HK-2 (cell line): ENCODE measurements around the gene CYTH2.

Experiments used
- DNase-seq: peaks from one replicate; pipeline ENCODE4 v3.0.0-alpha.2; 2018; ENCODE audit not compliant: unreplicated experiment

Gene CYTH2

DNA sequence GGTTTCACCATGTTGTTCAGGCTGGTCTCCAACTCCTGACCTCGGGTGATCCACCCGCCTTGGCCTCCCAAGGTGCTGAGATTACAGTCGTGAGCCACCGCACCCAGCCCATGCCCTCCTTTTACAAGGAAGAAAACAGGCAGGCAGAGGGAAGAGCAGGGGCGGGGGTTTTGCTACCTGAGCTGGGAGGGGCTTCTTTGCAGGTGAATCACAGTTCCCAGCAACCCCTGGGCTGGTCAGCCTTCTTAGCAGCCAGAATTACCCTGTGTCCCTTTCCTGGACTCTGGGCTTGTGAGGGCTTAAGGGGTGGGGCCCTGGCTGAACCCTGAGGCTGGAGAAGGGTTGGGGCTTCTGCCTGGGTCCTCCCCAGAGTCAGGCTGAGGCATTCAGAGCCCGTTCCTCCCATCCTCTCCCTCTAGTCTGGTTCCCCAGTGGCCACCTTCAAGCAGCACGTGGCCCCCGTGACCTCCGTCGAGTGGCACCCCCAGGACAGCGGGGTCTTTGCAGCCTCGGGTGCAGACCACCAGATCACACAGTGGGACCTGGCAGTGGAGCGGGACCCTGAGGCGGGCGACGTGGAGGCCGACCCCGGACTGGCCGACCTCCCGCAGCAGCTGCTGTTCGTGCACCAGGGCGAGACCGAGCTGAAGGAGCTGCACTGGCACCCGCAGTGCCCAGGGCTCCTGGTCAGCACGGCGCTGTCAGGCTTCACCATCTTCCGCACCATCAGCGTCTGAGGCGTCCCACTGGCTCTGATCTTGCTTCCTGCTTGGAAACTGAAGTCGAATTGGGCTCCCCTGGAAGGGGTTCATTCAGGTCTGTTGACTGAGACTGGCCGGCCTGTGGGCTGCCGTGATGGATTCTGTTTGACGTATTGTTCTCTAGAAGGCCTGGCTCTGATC is 16.6 kb upstream of the CYTH2 start:
- DNase-seq = no peak

DNA sequence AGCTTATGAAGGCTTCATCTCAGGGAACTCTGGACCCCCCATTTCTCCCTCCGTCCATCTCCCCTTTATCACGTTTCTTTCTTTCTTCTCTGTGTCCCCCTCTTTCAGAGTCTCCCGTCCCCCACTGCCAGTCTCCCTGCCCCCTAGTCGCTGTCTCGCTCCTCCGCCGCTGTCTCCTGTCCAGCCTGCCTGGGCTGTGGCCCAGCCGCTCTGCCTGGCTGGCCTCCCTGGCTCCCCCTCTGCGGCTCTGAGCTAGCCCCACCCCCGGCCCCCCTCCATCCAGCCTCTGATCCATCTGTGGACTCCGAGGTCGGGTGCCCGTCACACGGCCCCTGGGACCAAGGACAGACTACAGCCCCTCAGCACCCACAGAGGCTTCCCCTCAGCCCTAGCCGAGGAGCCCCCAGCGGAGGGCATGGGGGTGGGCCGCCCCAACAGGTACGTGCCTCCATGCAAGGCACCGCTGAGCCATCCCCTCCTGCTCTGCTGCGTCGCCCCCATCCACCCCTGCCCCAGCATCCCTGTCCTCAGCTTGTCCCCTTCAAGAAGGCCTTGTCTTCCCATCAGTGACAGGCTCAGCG is 14.9 kb upstream of the CYTH2 start:
- DNase-seq = no peak

DNA sequence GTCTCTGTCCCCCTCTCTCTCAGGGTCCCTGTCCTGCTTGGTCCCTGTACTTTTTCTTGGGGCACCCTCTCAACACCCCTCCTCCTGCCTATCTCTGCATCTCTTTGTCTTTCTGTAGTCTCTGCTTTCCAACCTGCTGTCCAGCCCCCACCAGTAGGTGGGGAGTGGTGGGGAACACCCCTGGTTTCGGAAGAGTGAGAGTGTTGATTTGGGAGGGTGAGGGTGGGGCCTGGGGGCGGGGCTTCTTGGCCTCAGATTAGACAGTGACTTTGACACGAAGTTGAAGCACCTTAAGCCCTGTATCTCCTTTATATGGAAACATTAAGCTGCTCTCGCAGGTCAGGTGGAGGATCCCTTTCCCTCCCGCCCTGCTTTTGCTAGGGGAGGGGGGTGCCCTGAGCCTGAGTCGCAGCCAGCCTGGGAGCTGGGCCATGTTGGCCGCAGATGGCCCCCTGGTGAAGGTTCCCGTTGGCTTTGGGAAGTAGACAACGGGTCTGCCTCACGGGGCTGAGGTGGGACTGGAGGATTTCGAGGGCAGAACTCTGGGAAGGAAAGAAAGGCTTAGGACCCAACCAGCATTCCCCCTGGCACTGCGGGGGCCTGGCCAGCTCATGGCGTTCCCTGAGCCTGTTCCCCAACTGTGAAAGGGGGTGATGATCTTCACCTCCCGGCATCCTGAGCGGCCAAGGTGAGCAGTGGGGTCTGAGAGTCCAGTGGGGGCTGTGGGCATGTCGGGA is 13.8 kb upstream of the CYTH2 start, which contains the start of gene KCNJ14:
KCNJ14 (plus strand) TSS at position 404 of the 737 bp plus-strand sequence. CDS start 6,151 bp downstream, outside the sequence.
- DNase-seq = no peak

DNA sequence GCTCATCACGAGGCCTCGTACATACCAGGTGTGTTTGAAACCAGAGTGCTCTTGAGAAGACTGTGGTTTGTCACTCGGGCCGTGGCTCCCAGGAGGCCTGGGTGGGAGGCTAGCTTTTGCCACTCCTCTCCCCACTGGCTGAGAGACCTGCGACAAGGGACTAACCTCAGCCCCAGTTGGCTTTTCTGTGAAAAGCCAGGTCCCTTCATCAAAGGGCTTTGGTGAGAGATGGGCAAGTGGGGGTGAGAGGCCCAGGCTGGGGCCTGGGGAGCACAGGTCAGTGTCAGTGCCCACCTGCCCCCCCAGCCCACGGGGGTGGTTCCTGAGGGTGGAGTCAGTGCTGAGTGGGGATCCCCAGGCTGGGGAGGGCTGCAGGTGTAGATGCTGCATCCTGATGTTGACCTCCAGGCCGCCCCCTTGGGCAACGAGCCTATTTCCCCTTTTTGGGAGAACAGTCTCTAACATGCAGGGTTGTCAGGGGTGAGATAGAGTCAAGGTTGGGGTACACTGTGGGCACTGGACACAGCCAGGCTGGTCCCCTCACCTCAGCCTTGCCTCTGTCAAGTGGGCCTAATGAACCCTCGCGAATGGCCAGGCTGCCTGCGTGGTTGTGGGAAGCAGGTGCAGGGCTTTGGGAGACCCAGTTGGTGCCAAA is 13.1 kb upstream of the CYTH2 start:
- no peak for DNase-seq

DNA sequence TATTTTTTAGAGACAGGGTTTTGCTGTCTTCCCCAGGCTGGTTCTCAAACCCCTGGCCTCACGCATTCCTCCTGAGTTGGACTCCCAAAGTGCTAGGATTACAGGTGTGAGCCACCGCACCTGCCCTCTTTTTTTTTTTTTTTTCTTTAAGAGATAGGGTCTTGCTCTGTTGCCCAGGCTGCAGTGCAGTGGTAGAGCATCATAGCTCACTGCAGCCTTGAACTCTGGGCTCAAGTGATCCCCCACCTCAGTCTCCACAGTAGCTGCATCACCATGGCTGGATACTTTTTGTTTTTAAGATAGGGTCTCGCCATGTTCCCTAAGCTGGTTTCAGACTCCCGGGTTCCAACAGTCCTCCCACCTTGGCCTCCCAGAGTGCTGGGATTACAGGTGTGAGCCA is 12.3 kb upstream of the CYTH2 start:
- DNase-seq = no peak

DNA sequence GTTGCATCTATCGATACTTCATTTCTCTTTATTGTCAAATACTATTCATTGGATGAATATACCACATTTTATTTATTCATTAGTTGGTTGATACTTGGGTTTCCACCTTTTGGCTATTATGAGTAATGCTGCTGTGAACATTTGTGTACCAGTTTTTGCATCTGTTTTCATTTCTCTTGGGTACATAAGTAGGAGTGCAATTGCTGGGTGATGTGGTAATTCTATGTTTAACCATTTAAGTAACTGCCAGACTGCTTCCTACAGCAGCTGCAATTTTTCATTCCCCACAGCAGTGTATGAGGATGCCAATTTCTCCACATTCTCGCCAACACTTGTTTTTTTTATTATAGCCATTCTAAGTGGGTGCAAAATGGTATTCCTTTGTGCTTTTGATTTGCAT is 11.2 kb upstream of the CYTH2 start:
- no peak for DNase-seq

DNA sequence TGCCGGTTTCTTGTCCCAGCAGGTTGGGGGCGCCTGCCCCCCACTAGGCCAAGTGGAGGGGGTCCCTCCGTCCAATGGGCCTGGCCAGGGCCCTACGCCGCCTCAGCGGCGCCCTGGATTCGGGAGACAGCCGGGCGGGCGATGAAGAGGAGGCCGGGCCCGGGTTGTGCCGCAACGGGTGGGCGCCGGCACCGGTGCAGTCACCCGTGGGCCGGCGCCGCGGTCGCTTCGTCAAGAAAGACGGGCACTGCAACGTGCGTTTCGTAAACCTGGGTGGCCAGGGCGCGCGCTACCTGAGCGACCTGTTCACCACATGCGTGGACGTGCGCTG is 7.6 kb upstream of the CYTH2 start:
- no peak for DNase-seq

DNA sequence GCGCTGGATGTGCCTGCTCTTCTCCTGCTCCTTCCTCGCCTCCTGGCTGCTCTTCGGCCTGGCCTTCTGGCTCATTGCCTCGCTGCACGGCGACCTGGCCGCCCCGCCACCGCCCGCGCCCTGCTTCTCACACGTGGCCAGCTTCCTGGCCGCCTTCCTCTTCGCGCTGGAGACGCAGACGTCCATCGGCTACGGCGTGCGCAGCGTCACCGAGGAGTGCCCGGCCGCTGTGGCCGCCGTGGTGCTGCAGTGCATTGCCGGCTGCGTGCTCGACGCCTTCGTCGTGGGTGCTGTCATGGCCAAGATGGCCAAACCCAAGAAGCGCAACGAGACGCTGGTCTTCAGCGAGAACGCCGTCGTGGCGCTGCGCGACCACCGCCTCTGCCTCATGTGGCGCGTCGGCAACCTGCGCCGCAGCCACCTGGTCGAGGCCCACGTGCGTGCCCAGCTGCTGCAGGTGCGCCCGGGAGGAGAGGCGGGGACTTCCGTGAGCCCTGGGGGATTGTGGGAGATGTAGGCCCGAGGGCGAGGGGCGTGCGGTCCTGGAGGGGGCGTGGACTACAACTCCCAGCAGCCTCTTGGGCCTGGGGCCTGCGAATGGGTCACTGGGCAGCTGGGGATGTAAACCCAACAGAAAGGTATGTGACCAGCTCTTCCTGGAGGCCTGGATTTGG is 7.0 kb upstream of the CYTH2 start:
- no peak for DNase-seq

DNA sequence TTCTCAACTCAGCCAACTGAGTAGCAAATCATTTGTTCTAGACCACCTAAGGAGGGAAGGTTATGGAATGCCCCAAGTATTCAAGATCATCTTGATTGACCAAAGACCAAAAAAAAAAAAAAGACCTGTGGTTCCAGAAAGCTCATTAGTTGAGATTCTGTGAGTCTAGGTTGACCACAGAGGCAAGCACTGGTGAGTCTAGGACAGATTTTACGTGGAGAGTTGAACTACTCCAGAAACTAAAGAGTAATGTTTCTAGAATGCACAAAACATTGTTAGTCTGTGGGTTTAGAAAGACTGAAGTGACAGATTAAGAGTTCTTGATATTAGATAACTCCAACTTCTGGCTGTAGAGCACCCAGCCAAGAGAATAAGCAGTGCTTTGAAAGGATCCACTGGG is 4.0 kb upstream of the CYTH2 start:
- DNase-seq = no peak

DNA sequence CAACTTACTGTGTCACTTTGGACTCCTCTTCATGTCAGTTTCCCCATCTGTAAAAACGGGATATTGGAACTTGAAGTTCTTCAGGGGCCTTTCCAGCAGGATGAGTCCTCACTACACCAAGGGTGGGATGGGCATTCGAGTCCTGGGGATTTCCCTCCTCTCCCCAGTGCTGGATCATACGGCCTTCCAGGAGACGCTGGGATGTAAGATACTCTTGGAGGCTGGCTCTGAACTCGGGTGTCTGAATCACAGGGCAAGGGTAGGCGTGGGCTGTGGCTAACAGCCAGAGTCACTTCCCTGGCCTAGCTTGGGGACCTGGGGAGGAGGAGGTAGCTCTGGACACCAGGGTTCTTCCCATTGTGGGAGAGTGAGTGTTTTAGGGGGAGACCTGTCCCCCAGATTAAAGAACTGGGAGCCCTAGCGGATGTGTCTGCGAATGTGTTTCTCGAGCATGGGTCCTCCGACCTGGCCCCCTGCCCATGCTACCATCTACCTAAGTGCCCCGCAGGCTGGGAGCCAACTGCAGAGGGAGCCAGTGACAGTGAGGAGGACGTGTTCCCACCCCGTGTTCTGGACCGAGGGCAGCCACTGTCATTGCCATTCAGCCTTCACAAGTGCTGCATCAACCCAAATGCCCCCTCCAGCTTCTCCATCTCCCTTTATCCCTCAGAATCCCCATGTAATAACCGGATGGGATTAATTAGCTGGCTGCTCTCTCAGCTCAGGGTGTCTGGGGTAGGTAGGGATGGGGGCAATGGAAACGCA is 2.4 kb upstream of the CYTH2 start:
- DNase-seq = peak; percentile 80

DNA sequence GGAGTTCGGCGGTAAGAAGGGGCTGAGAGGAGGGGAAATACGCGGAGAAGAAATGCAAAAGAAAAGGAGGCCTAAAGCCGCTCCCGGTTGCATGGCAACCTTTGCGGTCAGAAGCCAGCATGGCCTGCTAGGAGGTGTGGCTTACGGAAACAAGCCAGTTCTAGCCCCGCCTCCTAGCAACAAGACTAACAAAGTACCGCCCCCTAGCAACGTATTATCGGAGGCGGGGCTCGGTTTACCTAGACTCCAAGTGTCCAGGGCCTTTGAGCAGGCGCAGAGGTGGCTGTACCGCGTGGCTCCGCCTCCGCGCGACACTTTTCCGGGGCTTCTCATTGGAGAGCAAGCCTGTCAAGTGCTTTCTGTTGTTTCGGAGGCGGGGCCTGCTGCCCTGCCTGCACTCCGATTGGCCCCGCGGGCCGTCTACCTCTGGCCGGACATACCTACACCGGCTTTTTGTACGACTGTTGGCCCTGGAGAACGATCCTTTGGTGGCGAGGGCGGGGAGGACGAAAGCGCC is 339 bp upstream of the CYTH2 start:
- DNase-seq = peak; percentile 99

DNA sequence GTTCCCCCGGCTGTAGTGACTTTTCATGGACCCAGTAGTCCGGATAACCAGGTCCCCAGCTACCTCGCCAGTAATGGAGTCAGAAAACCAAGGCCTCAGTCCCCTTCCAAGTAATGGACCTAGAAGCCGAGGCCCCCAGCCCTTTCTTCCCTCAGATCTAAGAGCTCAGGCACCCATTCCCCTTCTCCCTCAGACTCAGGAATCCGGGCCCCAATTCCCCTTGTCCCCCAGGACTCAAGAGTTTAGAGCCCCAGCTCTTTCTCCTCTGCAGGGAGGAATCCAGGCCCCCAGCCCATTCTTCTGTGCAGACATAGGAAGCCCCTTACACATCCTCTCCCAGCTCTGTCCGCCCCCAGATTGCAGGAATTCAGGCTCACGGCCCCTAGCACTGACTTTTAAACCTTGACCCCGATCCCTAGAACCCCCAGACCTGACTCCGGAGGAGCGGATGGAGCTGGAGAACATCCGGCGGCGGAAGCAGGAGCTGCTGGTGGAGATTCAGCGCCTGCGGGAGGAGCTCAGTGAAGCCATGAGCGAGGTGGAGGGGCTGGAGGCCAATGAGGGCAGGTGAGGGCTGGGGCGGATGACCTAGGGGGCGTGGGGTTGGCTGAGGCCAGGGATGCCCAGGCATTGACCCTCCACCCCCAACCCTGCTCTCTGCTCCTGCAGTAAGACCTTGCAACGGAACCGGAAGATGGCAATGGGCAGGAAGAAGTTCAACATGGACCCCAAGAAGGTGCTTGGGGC is 938 bp downstream of the CYTH2 start:
- DNase-seq = no peak

DNA sequence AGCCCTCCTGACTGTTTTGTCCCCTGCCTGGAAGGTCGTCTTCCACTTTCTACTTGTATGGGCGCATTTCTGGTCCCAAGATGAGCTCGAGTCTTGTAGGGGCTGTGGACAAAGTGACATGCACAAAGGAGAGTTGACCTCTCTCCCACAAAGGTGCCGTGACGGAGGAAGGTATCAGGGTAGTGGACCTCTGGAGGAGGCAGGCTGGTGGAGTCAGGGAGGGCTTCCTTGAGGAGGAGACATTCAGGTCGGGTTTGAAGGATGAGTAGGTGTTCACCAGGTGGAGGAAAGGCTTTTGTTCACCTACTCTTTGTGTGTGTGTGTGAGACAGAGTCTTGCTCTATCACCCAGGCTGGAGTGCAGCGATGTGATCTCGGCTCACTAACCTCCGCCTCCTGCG is 1.7 kb downstream of the CYTH2 start:
- DNase-seq = no peak

DNA sequence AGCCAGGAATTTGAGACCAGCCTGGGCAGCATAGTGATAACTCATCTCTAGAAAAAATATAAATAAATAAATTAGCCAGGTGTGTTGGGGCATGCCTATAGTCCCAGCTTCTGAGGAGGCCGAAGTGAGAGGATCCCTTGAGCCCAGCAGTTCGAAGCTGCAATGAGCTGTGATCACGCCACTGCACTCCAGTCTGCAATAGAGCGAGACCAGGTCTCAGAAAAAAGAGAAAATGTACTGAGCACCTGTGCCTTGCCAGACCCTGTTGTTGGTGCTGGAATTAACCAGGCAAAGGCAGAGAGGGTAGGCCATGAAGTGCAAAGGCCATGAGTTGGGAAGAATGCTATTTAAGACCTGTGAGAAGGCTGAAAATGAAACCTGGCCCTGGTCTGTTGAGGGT is 2.7 kb downstream of the CYTH2 start:
- DNase-seq = no peak

DNA sequence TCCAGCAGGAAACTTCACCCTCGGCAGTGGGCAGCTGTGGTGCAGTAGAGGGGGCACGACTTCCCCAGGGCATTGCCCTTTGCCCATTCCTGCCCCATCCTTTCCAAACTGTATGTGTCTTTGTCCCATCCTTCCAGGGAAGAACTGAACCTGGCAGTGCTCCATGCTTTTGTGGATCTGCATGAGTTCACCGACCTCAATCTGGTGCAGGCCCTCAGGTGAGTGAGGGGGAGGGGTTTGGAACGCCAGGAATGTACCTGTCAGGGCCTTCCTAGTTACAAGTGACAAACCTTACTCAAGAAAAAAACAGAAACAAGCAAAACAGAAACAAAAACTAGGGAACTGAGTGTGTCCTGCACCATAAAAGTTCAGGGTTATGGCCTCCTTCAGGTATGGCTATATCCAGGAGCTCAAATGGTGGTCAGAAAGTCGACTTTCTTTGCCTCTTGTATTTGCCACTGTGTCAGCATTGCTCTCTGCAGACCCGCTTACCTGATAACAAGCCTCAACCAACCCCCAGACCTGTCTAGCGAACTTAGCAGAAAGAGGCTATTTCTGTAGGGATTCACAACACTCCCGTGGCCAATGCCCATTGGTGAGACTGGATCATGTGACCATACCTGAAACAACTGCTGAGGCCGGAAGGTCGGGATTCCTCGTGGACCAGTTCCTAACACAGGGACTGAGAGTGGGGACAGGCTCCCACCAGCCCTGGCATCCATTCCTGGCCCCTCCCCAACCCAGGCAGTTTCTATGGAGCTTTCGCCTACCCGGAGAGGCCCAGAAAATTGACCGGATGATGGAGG is 4.2 kb downstream of the CYTH2 start:
- no peak for DNase-seq

DNA sequence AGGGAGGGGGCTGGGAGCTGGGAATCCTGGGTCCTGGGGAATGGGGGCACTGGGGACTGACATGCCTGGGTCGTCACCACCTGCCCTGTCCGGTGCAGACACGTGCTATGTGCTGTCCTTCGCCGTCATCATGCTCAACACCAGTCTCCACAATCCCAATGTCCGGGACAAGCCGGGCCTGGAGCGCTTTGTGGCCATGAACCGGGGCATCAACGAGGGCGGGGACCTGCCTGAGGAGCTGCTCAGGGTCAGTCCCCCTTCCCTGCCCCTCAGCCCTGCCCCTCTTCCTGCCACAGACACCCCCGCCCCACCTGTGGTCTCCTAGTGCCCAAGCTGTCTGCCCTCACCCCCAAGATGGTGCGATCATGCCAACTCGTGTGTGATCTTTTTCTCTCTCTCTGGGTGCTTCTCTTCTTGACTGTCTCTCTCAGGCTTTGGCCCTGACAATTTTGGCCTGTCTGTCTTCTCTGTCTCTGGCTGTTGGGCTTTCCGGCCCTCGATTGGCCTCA is 5.0 kb downstream of the CYTH2 start:
- DNase-seq = no peak

DNA sequence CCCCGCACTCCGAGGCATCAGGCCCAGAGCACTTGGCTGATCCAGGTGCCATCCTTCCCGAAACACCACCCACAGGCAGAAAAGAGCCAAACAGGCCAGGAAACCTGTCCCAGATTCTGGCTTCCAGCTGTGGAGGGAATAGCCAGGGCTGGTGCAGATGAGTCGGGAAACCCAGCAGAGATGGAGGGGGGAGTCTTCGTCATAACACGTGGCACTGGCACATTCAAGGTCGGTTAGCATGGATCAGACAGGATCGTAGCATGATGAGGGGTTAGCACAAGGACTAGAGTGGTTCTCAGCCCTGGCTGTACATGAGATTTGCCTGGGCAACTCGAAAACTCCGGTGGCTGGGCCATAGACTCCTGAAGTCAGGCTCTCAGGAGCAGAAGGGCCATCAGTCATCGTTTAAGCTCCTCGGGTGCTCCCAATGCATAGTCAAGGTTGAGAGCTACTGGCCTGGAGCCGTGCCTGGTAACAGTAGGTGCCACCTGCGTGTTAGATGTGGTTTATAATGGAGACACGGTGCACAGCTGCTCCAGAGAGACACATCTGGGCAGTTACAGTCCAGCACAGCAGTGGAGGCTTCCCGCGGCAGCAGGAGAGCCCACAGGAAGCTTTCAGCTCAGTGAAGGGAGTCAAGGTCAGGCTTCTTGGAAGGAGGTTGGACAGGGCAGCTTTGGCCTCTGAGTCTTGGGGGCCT is 6.3 kb downstream of the CYTH2 start:
- no peak for DNase-seq

DNA sequence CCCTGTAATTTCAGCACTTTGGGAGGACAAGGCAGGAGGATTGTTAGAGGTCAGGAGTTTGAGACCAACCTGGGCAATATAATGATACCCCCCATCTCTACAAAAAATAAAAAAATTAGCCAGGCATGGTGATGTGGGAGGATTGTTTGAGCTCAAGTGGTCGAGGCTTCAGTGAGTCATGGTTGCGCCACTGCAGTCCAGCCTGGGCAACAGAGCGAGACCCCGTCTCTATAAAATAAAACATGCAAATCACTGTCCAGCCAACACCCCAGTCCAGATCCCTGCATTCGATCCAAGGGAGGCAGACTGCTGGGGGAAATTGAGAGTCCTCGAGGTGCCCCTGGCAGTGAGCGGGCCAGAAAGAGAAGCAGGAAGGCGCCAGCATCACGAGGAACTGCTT is 7.0 kb downstream of the CYTH2 start:
- DNase-seq = no peak
